HCT116 (cell line): ENCODE measurements around the gene SIK3.

Experiments used
- POLR2A ChIP-seq: IDR thresholded peaks from 2 replicates; pipeline ENCODE4 v1.7.0; 2011; ENCODE audit warnings: borderline replicate concordance; ENCODE audit not compliant: insufficient read depth, insufficient read length; ENCODE audit errors: extremely low read depth
- SIN3A ChIP-seq: IDR thresholded peaks from 2 replicates; pipeline ENCODE4 v1.6.1; 2012; ENCODE audit warnings: low read depth
- TF ChIP-seq, protein P1 (sequence below): IDR thresholded peaks from 2 replicates; pipeline ENCODE4 v1.6.1; 2012; ENCODE audit warnings: low read depth
- TF ChIP-seq, protein P2 (sequence below), 3 experiments: fragments of 200-600 bp in 1 of 3; sonication (generic) in 1 of 3; IDR thresholded peaks in 2 of 3; conservative IDR thresholded peaks in 1 of 3; 2 replicates each; pipeline ENCODE4 v1.5.1; 2012 to 2017; ENCODE audit warnings: low read depth in 2 of 3, low read length in 2 of 3, antibody characterized with exemption in 1 of 3, borderline replicate concordance in 1 of 3, control low read depth in 1 of 3, mild to moderate bottlenecking in 1 of 3, mixed read lengths in 1 of 3, mixed run types in 1 of 3, moderate library complexity in 1 of 3; ENCODE audit not compliant: insufficient read depth in 1 of 3

- TF ChIP-seq, protein P1, sequence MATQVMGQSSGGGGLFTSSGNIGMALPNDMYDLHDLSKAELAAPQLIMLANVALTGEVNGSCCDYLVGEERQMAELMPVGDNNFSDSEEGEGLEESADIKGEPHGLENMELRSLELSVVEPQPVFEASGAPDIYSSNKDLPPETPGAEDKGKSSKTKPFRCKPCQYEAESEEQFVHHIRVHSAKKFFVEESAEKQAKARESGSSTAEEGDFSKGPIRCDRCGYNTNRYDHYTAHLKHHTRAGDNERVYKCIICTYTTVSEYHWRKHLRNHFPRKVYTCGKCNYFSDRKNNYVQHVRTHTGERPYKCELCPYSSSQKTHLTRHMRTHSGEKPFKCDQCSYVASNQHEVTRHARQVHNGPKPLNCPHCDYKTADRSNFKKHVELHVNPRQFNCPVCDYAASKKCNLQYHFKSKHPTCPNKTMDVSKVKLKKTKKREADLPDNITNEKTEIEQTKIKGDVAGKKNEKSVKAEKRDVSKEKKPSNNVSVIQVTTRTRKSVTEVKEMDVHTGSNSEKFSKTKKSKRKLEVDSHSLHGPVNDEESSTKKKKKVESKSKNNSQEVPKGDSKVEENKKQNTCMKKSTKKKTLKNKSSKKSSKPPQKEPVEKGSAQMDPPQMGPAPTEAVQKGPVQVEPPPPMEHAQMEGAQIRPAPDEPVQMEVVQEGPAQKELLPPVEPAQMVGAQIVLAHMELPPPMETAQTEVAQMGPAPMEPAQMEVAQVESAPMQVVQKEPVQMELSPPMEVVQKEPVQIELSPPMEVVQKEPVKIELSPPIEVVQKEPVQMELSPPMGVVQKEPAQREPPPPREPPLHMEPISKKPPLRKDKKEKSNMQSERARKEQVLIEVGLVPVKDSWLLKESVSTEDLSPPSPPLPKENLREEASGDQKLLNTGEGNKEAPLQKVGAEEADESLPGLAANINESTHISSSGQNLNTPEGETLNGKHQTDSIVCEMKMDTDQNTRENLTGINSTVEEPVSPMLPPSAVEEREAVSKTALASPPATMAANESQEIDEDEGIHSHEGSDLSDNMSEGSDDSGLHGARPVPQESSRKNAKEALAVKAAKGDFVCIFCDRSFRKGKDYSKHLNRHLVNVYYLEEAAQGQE, result no peak
- TF ChIP-seq, protein P2, sequence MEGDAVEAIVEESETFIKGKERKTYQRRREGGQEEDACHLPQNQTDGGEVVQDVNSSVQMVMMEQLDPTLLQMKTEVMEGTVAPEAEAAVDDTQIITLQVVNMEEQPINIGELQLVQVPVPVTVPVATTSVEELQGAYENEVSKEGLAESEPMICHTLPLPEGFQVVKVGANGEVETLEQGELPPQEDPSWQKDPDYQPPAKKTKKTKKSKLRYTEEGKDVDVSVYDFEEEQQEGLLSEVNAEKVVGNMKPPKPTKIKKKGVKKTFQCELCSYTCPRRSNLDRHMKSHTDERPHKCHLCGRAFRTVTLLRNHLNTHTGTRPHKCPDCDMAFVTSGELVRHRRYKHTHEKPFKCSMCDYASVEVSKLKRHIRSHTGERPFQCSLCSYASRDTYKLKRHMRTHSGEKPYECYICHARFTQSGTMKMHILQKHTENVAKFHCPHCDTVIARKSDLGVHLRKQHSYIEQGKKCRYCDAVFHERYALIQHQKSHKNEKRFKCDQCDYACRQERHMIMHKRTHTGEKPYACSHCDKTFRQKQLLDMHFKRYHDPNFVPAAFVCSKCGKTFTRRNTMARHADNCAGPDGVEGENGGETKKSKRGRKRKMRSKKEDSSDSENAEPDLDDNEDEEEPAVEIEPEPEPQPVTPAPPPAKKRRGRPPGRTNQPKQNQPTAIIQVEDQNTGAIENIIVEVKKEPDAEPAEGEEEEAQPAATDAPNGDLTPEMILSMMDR (IDR thresholded peaks at IDR 0.05 in 2 of 3, conservative IDR thresholded peaks at IDR 0.05 in 1 of 3; ENCODE audit: borderline replicate concordance in 1 of 3, insufficient read depth in 1 of 3, low read depth in 2 of 3, low read length in 2 of 3), result no peak
- no peak for TF ChIP-seq SIN3A
- TF ChIP-seq POLR2A, result no peak
These were observed 208.0 kb downstream of the SIK3 start for GRCh38 chr11:116890193-116890592.
